Dermis blood vessel endothelial cell (primary cell): Measurements from ENCODE around the gene CCNL2. TPM values are rescaled to one million over a fixed set of nuclear protein-coding genes. Genes with fewer than 3 reads are reported as not detected.
"Not testable (repeated sequence)": the region's sequence is repeated elsewhere in the genome, so short reads cannot be mapped to it uniquely, and the experiment has no call there.

Experiments used
- DNase-seq: peaks from one replicate; pipeline ENCODE4 v3.0.0; 2010
- total RNA-seq: library from RNA; depleted of rRNA; stranded (reverse); fragments of >200 nt; gene quantifications from 2 replicates; pipeline ENCODE4 v1.2.3, GENCODE V29; 2014

The CCNL2 gene
- total RNA-seq, 1 donor from 2014 or later, result 183 TPM

GRCh38 chr1:1419813-1420653 lies 20.9 kb upstream of the CCNL2 start:
- DNase-seq, result peak; percentile 45

GRCh38 chr1:1419363-1419812 lies 20.3 kb upstream of the CCNL2 start:
- no peak for DNase-seq

- no peak for DNase-seq
Measured at GRCh38 chr1:1418464-1419362, 19.6 kb upstream of the CCNL2 start.

- DNase-seq, result not testable (repeated sequence)
Measured at GRCh38 chr1:1417825-1418463, 18.8 kb upstream of the CCNL2 start.

DNA sequence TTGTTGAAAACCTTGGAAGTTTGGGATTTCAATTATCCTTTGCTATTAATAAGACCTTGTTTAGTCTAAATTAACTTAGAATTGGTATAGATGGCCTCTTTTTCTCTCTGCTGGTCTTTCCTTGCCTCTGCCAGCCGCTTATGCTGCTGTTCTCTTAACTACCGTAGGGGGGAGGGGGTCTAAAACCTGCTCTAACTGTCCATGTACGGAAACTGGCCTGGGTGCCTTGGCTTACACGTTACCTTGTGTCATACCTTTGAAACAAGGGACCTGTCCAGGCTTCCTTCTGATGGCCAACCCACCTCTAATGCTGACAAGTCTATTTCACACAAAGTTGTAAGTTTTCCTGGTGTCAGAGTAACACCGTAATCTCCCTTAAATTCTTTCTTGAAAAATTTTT lies 18.3 kb upstream of the CCNL2 start:
- not testable (repeated sequence) for DNase-seq

DNA sequence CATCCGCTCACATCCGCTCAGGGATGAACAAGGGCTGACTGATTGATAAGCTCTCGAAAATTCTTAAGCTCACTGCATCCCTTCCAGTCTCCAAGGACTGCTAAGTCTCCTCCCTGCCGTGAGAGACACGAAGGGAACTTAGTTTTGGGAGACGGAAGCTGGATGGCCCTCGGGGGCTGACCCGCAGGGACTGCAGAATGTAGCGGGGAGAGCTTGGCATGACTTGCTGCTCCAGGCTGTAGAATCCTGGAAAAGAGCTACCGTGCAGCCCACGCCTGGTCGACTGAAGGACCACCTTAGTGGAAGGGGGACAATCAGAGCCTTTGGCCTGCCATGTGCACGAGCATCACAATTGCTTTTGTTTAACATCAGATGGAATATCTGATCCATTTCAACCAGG lies 16.6 kb upstream of the CCNL2 start:
- DNase-seq, result no peak

- not testable (repeated sequence) for DNase-seq
Measured at GRCh38 chr1:1412311-1412902, 13.3 kb upstream of the CCNL2 start.

DNA sequence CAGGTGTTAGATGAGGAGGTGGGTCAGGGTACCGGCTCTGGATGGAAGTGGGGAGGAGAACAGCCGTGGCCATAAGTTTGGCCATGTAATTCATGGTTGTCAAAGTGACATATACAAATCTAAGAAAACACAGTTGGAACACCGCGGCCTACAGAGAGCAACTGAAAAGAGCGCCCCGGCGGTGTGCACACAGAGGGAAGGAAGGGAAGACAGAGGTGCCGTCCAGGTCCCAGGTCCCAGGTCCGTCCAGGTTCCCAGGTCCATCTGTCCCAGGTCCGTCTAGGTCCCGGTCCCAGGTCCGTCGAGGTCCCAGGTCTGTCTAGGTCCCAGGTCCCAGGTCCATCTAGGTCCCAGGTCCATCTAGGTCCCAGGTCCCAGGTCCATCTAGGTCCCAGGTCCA lies 12.5 kb upstream of the CCNL2 start:
- DNase-seq, result no peak

- not testable (repeated sequence) for DNase-seq
Measured at GRCh38 chr1:1410238-1410637, 11.1 kb upstream of the CCNL2 start.

GRCh38 chr1:1407636-1408318 lies 8.6 kb upstream of the CCNL2 start:
- DNase-seq, result peak; percentile 75

DNA sequence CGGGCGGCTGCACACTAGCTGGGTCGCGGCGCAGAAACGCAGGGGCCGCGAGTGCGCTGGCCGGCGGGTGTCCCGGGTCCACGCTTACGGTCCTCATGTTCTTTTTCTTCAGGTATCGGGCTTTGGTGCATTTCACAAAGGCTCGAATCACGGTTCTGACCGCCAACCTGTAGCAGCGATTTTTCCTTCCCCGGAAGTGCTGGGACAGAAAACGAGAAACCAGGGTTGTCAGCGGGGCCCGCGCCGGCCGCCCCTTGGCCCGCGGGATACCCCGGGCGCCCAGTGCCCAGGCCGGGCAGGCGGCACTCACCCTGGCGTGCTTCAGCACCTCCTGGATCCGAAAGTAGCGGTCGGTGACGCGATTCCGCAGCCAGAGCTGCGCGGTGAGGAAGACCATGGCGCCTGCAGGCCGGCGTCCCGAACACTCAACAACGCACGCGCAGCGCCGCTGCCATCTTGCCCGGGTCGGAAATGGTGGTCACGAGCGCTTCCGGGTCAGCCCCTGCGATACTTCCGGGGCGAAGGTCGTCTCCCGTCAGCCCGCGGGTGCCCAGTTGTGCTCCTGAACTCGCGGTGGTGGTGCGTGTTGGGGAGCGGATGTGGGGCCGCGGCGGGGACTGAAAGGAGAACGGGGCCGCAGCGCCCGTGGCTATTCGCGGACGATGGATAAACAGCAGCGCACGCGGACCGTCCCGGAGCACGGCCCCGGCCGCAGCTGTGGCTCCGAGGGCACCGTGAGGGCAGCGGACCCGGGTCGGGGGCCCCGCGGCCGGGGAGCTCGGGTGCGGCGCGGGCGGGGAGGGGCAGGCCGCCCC lies 7.9 kb upstream of the CCNL2 start, which contains the start of gene MRPL20:
Gene MRPL20 (minus strand): TSS at position 473 of the 815 bp plus-strand sequence. CDS start 76 bp downstream, at position 397.
- peak; percentile 93 for DNase-seq

GRCh38 chr1:1406101-1406820 lies 7.1 kb upstream of the CCNL2 start:
- no peak for DNase-seq

DNA sequence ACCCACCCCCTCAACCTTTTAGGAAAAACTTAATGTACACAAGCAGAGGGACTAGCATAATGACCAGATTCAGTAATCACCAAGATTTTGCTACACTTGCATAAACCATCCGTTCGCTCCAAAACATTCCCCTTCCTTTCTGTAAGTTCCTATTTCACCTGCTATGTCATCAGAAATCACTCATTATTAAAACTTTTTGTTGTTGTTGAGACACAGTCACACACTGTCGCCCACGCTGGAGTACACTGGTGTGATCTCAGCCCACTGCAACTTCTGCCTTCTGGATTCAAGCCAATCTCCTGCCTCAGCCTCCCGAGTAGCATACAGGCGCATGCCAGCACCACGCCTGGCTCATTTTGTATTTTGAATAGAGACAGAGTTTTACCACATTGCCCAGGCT lies 4.5 kb upstream of the CCNL2 start:
- no peak for DNase-seq

- not testable (repeated sequence) for DNase-seq
Measured at GRCh38 chr1:1402901-1403392, 3.8 kb upstream of the CCNL2 start.

GRCh38 chr1:1402072-1402900 lies 3.2 kb upstream of the CCNL2 start:
- DNase-seq, result peak; percentile 84

DNA sequence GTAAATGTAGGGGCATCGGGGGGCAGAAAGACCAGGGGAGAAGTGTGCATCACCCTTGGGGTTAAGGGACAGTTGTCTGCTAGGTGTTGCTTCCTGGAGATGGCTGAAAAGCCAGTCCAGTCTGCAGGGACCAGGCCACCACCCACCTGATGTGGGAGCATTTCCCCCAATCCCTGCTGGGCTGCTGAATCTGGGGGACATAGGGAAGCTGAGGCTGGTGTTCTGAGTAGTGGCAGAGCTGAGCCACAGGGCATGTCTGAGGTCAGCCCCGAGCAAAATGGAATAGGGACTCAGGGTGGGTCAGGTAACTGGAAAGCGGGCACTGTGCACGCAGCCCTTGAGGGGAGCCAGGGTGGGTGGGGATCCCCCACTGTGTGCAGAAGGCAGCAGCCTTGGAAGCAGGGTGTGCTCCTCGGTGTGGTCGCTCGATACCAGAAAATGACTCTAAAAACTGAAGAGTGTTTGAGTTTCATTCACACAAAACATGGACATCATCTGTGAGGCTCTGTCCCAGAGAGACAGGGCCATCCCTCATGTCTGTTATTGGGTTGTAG lies 2.4 kb upstream of the CCNL2 start:
- no peak for DNase-seq

DNA sequence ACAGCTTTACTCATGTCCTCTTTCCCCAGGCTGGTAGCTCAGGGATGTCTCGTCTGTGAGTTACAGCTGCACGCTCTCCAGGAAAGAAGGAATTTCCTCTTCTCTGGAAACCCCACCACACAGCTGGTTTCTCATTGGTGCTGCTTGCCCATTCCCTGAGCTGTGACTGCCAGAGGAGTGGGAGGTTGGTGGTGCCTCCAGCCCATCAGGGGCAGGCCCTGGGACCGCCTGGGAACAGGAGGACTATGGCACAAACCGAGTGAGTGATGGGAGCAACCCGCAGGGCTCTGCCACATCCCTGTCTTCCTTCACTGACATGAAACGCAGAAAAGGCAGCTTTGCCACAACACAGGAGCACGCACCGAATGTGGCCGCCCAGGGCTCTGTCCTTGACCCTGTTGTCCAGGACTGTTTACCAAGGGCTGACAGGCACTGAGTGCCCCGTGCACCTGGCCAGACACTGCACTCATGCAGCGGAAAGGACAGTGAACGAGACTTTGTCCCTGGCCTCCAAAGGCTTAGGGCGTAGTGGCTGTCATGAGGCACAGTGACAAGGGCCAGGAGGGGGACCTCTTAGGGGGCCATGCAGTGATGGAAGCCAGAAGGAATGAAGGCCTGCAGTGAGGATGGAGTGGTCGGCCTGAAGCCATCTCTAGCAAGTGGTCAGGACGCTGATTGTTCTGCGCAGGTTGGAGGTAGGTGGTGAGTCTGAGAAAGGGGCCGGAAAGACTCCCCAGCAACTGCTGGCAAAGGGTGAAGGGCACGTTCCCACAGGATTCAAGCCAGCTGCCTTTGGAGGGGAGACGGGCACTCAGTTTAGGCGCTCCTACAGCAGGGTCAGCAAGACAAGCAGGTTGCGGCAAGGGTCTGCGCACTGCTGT lies 1.7 kb upstream of the CCNL2 start:
- no peak for DNase-seq
